ENCODE data around the gene SYT15B. TPM values are rescaled to one million over a fixed set of nuclear protein-coding genes. Genes with fewer than 3 reads are reported as not detected.

The SYT15B gene
- total RNA-seq (2022; extraction: Qiagen RNA extraction) = 3.1 to 4.0 TPM (median 3.6 TPM) in 5 replicates

GRCh38 chr10:47763554-47764175 lies at the start of gene SYT15B:
Gene SYT15B, minus strand, starts transcription at chr10:47763592. Its CDS starts 952 bp downstream, at chr10:47762640.

Other genes starting within 250 kb of the SYT15B start
- gene AGAP9, start 240.0 kb downstream of the SYT15B start, total RNA-seq (2022; extraction: Qiagen RNA extraction) = 7.5 to 9.8 TPM (median 8.8 TPM) in 5 replicates
- 18.2 to 26.5 TPM (median 23.4 TPM) in 5 replicates for gene NPY4R2, start 155.1 kb upstream of the SYT15B start, total RNA-seq (2022; extraction: Qiagen RNA extraction)
- gene FAM25C, start 236.2 kb upstream of the SYT15B start, total RNA-seq (2022; extraction: Qiagen RNA extraction) = 1.0 to 3.0 TPM in 2 of 5 replicates, not detected in the others

All from A549 treated with AZD2906 at 1 μM for 4 hours (cell line).